GM21526 (cell line): Measurements from ENCODE around the gene FLCN.
"Not testable (repeated sequence)": the region's sequence is repeated elsewhere in the genome, so short reads cannot be mapped to it uniquely, and the experiment has no call there.

Experiments used
- ATAC-seq: cut with Tn5 transposase; IDR thresholded peaks from one replicate; pipeline ENCODE4 v1.9.1; 2021; ENCODE audit warnings: moderate library complexity; ENCODE audit not compliant: unreplicated experiment, low FRiP score

FLCN gene

DNA sequence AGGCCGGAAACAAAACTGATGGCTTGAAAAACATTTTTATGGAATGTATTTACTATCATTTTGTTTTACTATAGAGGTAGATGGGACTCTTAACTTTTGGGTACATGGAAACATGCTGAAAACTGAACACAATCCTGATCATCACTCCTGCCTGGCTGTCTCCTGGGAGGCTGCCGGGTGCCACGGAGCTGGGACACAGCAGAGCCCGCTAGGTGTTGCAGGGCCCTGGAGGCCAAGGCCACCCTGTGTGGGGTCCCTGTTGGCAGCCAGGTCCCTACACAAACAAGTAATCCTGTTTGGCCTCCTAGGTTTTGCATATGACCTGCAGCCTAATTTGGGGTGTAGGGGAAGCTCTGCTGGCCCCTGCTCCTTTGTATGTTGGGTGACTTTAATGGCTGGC, 48.4 kb downstream of the FLCN start:
- no peak for ATAC-seq

DNA sequence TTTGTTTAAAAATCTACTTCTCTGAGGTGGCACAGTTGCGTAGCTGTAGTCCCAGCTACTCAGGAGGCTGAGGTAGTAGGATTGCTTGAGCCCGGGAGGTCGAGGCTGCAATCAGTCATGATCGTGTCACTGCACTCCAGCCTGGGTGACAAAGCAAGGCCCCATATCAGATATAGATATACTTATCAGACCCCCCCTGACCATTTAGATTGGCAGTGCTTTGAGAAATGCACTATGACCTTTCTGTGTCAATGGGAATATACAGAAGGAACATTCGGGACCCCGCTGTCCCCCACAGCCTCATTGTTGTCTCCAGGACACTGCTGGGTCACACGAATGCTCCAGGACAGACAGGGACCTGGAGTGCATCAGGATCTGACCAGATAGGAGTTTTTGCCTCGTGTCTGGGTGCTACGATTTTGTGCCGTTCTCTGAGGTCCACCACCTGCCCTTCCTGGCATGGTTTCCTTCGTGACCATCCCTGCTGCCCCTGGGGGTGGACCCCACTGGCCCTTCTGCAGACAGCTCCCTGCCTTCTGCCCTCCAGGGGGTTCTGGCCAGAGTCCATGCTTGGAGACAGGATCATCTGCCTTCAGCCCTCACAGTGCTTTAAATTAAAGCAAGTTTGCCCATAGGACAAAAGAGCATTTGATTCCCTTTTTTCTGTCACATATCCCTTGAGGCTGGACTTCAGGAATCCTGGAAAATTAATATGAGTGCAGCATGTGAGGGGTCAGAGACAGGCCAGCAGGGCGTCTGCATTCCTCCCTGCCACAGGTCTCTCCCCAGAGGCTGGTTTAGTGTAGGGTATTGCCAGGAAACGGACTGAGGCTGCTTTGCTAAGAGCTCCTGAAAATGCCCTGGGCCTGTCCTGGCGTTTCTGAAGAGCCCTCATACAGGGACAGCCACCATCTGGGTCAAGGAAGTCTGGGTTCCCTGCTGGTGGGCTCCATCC, 50.1 kb downstream of the FLCN start:
- no peak for ATAC-seq

DNA sequence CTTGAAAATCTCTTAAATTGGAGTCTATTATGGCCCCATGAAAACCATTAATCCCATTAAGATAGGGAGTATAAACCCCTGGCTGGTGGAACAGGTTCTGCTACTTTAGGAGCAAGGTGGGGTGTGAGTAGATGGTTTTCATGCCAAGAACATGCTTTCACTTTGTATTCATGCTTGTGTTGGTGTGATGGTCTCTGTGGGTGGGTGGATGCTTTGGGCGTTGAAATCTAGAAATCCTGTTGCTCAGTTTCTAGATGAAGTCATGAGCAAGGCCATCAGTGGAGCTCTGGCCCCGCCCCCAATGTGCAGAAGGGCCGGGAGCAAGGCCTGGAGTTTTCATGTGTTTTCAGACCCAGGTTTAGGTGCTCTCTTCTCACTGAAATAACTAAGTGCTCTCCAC, 50.9 kb downstream of the FLCN start:
- no peak for ATAC-seq

DNA sequence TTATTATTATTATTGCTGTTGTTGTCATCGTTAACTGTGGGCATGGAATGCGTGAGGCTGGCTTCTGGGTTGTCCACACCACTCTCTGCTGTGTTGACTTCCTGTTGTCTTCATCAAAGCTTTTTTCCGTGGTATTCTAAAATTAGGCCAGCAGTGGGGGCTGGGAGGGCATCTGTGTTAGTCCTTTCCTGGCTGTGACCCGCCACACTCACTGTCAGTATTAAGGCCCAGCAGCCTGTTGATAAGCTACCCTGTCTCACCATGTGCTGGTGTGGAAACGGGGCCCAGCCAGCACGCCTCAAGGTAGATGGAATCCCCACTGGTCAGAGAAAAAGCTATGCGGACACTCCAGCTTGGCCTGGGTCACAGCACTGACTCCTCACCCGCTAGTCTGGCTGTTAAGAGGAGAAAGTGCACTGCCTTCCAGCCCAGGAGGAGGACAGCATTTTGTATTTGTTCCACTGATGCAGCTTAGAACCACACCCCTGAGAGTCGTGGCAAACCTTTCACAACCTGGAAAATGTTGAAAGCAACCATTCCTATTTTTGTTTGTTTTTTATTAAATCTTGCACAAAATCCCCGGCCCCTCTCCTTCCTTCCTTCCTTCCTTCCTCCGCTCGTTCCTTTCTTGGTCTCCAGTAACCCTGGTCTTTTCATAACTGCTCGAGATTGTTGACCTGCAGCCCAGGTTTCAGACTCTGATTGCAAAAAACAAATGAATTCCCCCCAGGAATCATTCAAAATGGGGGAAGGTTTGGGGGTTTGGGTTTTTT, 51.8 kb downstream of the FLCN start:
- ATAC-seq, result not testable (repeated sequence)

DNA sequence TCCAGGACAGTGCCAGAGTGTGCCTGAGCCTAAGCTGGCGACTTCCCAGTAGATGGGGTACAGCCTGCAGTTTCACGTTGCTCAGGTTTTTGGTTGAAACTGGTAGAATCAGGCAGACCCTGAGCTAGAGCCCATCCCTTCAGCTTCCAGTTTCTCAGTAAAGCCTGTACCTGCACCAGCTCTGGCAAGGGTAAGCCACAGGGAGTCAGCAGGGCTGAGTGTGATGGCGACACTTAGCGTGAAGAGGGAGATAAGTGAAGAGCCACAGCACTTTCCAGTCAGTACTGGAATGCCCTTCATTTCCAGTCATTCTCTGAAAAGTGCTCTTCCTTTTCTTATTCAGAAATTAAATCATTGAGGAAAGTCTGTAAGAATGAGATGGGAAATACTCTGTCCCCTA, 53.2 kb downstream of the FLCN start:
- no peak for ATAC-seq

DNA sequence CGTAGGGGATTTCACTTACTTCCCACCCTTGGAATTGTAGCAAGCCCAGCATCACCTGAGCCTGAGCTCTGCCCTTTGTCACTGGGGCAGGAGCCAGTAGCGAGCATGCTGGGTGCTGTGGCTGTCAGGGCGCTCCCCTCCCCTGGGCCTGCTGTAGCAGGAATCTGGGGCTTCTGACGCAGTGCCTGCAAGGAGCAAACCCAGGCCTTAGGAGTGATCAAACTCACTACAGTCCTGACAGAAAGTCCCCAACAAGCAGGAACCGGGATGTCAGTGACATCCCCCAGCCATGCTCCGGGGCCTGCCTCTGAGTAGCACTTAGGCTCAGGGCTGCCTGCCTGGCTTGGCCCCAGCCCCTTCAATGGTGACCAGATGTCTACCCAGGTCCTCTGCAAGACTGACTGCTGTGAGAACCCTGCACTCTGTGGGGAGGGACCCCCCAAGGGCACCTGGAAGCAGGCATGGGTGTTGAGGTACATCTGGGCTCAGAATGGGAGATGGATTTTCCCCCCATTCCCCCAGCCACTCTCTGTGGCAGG, 54.3 kb downstream of the FLCN start:
- no peak for ATAC-seq

DNA sequence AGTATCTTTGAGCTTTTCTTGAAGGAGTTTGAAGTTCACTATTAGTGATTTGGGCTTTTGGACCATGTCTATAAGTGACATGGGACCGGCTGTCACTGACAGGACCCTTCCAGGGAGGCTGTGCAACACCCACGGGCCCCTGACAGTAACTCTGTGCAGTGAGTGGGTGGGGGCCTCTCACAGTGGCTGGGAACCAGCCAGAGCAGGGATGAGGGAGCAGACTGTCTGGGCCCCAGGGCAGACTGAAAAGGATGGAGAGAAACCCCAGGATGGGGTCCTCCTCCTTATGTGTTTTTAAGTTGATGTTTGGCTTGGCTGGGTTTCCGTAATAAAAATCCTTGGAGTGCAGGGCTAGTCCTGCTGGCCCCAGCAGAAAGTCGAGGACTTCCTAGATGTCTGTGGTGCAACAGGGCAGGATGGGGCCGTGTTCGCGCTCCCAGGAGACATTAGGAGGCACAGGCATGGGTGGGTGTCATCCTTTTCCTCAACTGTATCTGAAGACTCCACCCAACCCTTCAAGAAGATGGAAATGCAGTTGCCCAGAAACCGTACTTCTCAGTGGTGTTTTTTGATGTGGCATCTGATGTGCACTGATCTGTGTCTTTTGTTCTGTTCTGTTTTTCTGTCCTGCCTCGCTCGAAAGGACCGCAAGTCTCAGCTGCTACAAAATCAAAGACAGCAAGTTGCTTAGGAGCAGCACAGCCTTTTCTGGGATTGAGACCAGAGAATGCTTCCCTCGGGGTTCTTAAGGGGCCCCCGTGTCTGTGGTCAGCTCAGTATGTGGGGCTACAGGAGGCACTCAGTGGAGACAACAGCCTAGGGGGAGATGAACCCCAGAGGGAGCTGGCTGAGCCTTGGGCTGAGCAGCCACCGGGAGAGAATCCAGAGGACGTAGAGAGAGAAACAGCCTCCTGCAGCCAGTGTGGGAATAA, 55.0 kb downstream of the FLCN start:
- no peak for ATAC-seq

DNA sequence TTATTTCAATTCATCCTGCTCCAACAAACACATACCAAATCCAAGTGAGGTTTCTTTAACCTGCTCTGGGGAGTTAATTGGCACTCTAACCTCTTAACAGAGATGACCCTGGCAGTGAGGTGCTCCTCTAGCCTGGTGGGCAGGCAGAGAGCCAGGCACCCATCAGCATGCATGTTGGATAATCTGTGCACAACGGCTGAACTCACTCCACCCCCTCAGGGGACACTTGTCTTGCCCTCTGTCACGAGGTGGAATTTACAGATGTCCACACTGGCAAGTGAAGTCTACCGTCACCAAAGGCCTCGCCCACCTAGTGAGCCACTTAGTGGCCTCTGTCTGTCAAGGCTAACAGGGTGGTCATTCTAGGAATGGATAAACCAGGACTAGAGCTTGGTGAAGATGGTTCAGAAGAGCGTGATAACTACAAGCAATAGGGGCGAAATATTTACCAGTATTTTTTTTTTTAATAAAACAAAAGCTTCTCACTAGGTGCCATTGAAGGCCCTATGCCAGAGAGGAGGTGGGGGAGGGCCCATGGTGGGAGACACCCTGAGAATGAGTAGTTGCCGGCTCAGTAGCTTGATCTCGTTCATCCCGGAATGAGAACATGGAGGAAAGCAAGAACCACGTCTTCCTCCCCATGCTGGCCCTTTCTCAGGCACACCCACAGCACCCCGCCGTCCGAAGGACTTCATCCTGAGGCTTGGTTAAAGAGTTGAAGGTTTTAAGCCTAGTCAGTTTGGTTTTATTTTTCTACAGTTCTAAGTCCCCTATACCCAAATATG, 56.0 kb downstream of the FLCN start:
- no peak for ATAC-seq

DNA sequence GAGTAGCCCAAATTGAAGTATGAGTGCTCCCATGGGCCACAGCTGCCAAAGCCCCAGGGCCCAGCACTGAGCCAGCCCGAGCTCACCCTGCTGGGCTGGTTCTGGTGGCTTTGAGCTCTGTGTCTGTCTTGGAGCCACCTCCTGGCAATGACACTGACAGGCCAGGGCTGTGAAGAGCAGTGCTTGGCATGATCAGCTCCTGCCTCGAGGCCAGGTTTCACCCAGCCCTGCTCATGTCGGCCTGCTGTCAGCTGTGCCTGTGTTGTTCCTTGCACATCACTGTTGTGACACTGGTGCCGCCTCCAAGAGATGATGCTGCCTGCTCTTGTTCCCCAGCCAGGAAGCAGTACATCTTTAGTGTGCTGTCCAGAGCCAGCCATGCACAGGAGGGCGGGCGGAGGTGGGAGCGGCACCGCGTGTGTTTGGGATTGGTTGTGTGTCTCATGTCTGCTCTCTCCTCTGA, 56.8 kb downstream of the FLCN start:
- no peak for ATAC-seq

DNA sequence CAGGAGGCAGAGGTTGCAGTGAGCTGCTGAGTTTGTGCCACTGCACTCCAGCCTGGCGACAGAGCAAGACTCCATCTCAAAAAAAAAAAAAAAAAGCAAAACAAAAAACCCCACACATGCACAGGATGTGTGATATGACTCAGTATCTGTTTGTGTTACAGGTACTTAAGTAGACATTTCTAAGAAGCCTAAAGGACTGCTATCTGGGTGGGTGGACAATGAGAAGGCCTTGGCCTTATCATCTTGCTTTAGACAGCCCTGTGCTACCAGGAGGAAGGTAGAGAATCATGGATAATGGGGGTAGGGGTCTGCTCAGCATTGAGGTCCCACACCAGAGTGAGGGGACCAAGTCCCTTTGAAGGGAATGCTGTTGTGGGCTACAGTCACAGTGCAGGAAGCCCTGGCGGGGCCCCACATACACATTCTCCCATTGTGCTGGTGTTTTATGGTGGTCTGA, 57.6 kb downstream of the FLCN start:
- no peak for ATAC-seq

DNA sequence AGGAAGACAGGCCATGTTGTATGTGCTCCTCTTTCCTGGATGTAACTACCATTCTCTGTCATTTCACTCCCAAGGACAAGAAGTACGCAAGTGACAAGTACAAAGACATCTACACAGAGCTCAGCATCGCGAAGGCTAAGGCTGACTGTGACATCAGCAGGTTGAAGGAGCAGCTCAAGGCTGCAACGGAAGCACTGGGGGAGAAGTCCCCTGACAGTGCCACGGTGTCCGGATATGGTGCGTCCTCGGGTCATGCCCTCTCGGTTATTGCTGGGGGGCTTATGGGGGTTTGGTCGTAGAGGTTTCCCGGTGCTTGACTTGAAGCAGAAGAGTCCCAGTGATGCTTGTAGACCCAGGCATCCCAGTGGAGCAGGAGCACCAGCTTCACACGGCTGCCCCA, 59.8 kb downstream of the FLCN start:
- ATAC-seq, result no peak

DNA sequence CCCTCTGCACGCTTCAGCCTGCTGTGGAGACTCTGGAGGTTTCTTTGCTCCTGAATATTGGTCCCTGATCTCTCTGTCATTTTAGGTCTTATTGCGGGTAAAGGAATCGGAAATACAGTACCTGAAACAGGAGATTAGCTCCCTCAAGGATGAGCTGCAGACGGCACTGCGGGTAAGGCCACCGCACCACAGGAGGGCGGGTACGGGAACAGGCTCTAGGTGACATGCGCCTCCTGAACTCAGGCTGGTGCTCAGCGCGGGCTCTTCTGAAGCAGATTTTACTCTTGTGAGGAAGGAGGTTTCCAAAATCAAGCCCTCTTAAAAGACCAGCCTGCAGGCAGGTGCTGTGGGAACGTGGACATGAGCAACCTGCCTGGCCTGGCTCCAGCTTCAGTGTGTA, 60.6 kb downstream of the FLCN start:
- no peak for ATAC-seq

DNA sequence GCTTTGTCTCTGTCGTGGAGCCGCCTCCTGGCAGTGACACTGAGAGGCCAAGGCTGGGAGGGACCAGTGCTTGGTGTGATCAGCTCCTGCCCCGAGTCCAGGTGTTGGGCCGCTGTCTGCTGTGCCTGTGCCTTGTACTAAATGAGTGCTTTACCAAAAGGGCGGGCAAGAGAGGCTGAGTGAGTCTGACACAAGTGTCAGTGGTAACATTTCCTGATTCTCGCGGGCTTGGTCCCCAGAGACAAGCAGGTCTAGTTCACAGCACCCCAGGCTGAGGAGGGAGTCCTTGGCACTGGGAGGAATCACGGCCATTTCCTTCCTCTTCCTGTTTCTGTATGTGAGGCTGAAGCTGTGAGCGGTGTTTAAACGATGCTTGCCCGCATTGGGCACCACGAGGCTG, 61.1 kb downstream of the FLCN start:
- no peak for ATAC-seq

DNA sequence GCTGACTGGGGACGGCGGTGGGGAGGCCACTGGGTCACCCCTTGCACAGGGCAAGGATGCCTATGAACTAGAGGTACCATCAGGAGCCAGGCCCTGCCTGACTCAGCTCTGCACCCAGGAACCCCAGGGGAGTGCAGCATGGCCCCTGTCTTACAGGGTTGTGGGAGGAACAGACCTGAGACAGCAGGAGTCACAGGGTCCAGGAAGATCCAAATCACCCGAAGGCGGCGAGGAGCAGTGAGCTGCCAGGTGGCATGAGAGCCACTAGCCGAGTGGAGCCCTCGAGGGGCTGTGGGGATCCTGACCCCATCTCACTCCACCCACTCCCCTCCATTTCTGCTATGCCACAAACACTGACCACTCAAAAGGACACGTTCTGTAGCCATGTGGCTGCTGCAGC, 61.6 kb downstream of the FLCN start:
- no peak for ATAC-seq

DNA sequence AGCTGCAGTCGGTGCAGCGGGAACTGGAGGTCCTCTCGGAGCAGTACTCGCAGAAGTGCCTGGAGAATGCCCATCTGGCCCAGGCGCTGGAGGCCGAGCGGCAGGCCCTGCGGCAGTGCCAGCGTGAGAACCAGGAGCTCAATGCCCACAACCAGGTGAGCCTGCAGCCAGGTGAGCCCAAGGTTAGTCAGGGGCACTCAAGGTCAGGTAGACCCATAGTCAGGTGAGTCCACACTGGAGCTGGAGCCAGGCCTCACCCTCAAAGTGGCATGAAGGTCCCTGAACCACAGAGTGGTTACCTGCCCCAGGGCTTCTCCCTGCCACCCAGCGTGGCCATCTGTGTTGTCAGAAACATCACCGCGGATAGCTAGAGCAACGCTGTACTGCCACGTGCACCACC, 63.0 kb downstream of the FLCN start:
- no peak for ATAC-seq

DNA sequence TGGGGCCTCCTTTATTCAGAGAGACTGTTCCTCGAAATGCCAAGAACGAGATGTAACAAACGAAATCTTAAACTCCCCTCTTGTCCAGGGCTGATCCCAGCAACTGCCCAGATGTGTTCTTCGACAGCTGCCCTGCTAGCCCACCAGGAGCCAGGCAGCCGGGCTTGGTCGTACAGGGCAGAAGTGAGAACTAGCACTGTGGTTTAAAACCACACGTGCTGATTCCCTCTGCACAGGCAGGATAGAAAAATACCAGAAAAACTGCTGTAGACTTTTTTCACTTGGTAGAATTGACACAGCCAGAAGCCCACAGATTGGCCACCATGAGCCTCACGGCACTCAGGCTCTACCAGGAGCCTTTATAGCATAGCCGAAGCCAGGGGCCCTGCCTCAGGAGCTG, 64.0 kb downstream of the FLCN start:
- ATAC-seq, result no peak

DNA sequence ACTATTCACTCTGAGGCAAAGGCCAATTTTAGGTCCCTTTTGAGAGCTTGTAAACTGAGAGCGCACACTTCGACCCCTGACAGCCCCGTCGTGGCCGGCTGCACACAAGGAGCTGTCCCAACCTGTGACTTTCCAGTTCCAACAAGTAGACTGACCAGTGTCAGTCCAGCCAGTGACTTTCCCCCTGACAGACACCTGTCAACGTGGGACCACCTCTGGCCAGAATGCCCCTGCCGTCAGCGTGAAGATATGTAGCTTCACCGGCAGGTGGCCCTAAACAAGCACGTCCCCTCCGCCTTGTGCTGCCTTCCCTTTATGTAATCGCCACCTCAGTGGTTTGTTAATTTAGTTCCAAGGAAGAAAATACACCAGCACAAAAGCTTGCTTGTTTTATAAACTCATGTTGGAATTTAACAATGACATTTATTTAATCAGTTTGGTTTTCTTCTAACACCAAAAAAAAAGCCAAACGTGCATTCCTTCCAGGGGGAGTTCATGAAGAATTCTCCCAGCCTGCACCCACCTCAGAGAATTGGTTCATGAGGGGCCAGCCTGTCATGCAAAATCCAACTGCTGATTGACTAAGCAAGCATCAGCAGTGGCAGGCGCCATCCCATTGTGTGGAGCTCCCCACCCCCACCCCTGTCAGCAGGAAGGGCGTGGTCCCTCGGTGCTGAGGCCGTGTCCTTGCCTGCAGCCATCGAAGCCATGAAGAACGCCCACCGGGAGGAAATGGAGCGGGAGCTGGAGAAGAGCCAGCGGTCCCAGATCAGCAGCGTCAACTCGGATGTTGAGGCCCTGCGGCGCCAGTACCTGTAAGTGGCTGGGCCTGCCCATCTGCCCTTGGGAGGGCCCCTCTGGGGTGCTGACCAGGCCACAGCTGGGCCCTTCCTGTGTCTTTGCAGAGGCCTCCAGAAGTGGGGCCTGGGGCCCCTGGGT, 64.7 kb downstream of the FLCN start:
- ATAC-seq, result no peak

DNA sequence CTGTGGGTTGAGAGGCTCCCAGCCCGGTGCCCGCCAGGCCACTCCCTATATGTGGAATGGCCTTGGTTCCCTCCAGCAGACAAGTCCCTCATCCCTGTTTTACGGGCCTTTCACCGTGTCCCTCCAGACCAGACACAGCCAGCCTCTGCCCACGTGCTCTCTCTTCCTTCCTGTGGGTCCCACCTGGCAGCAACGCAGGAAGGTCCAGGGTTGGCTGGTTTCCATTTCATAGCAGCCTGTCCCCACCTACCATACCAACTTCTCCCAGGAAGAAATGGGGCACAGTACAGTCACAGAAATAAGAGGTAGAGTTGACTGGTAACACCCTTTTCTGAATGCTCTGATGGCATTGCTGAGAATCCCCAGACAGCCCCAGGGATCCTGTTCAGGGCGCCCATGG, 65.8 kb downstream of the FLCN start:
- ATAC-seq, result no peak
